GM19397 (cell line): Measurements from ENCODE around the gene IMMP2L.

Experiments
- ATAC-seq: cut with Tn5 transposase; IDR thresholded peaks from one replicate; pipeline ENCODE4 v1.9.1; 2021; ENCODE audit warnings: mild to moderate bottlenecking, moderate library complexity; ENCODE audit not compliant: unreplicated experiment

IMMP2L gene

GRCh38 chr7:110786328-110786965, 775.8 kb downstream of the IMMP2L start:
- ATAC-seq = no peak

GRCh38 chr7:110784749-110785148, 777.5 kb downstream of the IMMP2L start:
- no peak for ATAC-seq

DNA sequence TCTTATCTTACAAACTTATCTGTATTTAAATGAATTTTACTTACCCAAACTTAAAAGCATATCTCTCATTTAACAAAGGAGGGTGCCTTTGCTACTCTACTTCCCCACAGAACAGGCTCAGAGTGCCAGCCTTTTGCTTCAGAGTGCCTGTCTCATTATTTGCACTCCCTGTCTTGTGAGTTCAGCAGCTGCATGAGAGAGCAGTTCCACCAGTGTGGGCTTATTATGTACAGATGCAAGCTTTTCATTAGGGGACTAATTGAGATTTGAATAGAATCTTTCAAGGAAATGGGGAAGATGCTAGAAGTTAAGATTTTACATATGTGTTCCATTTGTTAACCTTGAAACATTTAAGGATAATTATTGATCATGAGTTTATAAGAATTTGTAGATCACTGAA, 781.6 kb downstream of the IMMP2L start:
- no peak for ATAC-seq

DNA sequence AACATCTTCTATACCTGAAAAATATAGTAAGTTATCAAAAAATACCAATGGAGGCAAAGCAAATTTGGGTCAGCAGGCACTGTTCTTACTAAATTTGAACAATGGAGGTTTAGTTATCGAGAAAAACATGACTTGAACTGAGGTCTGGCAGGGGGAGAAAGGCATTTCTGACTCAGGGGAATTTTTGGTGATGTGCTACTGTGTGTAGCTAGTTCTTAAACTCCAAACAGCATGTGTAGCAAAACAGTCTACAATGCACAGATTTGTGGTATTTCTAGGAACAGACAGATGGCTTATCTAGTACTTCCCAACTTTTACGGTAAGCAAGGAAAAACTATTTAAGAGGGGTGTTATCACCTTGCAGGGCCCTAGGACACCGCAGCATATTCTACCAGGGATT, 783.0 kb downstream of the IMMP2L start:
- no peak for ATAC-seq

- ATAC-seq = no peak
These were observed 787.2 kb downstream of the IMMP2L start for GRCh38 chr7:110775046-110775445.

DNA sequence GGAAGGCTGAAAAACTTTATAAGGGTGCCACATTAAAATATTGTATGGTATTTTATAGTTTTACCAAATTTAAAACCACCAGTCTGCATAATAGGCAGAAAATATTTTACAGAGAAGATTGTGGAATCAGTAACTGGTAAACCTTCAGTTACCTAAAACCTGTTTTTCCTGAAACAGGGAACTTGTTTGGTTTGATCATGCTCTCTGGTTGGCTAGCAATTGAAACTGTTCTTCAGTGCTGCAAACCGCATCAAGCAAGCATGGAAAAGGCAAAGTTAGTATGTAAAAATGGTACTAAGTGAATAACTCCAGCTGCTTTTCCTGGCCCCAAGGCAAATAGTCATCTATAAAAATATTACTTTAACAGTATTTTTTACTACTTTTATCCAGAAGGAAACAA, 788.2 kb downstream of the IMMP2L start:
- no peak for ATAC-seq

DNA sequence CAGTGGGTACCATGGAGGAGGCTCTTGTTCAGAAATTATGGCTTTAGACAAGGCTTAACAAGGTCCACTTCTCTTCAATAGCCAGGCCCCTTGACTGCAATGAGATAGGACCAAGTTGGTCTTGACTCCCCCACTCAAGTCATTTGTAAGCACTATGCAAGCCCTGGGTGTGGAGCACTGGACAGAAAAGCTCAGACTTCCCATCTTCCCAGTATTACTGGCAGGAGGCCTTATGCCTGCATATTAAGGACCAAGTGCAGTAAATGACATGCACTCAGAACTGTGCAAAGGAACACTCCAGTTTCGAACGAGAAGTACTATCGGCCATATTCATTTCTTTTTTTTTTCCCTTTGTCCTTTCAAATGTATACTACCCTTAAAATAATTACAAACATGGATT, 789.7 kb downstream of the IMMP2L start:
- no peak for ATAC-seq

- ATAC-seq = no peak
These were observed 790.6 kb downstream of the IMMP2L start for GRCh38 chr7:110771717-110772116.

DNA sequence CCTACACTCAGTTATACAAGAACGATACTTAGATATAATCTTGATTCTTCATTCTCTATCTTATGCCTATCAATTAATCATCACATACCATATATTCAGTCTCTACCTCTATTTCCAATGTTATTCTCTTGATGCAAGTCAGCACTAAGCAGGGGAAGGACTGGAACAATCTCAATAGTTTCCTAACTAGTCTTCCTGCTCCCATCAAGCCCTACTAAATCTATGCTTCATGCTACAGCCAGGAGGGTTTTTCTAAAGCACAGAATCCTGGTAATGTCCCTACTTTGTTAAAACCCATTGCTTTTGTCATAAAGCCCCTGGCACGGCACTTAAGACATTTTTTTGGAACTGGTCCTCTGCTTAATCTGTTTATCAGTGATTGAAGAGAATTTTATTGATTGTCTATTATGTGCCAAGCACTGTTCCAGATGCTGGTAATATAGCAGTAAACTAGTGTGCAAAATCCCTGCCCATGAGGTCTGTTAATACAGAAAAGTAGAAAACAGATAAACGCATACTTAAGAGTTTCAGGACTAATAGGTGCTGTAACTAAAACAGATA, 794.7 kb downstream of the IMMP2L start:
- ATAC-seq = no peak

- no peak for ATAC-seq
These were observed 795.4 kb downstream of the IMMP2L start for GRCh38 chr7:110766864-110767263.

DNA sequence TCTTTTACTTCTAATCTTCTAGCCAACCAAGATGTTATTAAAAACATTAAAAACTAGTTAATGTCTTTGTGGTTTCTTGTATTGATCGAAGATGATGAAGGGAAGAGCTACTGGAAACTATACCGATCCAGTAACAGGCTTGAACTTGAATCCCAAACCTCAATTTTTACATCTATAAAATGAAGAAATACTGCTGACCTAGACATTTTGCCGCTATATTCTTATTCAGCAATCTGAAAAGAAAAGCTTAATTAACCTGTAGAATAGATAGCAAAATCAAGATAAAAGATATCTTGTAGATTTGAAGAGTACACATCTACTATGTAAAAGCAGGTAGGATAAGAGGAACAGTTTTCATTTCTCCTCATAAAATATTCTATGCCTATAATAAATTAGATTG, 797.4 kb downstream of the IMMP2L start:
- no peak for ATAC-seq

- no peak for ATAC-seq
These were observed 799.6 kb downstream of the IMMP2L start for GRCh38 chr7:110762546-110763225.

- ATAC-seq = no peak
These were observed 802.0 kb downstream of the IMMP2L start for GRCh38 chr7:110760341-110760740.

- ATAC-seq = no peak
These were observed 803.2 kb downstream of the IMMP2L start for GRCh38 chr7:110759069-110759468.

DNA sequence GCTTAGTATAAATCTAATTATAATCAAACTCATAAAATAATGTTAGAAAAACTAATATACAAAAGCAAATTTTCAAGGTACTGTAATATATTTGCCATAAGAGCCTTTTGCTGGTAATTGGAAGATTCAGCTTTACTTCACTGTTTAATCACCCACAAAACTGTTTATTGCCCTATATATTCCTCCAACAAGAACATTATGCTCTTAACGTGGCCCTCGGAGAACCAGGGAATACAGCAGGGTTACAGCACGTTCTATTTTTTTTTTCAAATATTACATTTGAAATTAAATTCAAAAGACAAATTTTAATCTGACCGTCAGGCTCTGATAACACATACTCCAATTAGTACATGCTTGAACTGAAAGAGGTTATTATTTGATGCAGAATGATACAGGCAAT, 807.6 kb downstream of the IMMP2L start:
- ATAC-seq = no peak

DNA sequence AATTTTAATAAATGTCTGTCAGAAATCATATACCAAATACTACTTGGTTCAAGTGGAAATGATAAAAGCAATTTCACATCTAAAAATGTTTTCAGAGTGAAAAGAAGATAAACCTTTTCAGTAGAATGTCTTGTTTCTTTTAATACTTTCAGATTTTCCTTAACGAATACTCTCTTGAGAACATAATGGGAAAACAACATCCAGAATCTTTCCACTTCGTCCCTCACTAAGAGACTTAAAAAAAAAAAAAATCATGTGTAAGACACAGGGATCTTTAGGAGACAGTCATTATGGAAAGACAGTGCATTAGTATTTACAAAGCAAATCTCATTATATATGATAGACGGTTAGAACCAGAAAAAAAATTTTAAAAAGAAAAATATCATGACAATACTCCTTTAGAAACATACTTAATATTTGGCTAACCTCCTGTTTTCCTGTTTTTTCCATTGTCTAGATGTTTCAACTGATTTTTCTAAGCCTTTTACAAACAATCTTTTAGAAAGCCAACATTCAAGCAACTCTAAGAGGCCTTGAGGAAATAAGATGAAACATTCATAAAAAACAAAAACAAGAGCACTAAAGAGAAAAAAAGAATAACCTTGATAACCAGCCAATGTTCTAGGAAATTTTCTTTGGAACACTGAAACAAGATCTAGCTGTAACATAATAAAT, 811.2 kb downstream of the IMMP2L start:
- ATAC-seq = no peak

DNA sequence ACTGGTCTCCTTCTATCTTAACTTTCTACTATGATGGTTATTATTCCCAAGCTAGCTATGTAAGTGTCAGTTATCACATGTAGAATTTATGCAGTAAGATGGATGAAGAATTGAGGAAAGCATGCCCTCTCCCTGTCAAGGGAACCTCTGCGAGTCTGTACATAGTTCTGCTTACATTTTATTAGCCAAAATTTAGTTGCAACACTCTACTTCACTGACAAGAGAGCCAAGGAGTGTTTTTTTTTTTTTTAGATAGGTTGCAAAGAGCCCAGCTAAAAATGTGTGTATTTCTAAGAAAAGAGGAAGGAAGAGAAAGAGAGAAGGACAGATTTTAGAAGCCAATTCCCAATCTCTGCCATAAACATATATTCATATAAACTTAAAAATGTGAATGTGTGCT, 829.1 kb downstream of the IMMP2L start:
- no peak for ATAC-seq

DNA sequence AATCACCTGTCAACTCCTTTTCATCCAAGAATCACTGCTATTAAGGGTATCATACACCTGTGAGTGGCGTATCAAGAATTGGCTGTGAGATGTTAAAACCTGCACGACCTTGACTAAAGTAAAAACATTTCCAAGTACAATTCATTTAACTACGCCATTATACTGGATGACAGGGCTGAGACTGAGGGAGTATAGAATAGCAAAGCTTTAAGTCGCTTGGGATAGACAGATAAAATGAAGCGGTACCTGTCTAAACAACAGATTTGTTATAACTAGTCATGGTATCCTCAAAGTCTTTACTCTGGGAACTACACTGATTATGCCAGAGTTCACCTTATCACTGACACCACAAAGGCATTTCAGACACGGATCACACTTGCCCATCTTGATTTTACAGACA, 837.5 kb downstream of the IMMP2L start:
- no peak for ATAC-seq

GRCh38 chr7:110721395-110721794, 840.9 kb downstream of the IMMP2L start:
- ATAC-seq = no peak

DNA sequence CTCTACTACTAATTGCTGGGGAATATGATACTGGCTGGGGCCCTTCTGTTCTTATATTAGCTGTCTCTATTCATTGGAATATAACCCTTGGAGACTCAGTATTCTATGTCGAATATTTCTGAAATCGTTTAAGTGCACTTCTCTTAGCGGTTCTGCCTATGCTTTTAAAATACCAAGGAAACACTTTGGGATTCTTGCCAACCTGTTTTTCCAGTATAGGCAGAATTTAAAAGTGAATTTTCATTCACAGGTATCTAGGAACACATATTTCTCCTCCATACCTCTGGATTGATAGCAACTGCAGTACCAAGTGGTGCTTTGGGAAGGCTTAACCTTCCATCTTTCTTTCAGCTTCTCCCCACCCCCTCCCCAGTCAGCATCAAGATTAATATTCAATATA, 841.7 kb downstream of the IMMP2L start:
- ATAC-seq = no peak

GRCh38 chr7:110719741-110720140, 842.6 kb downstream of the IMMP2L start:
- no peak for ATAC-seq
